Suppressor macrophage treated with lipopolysaccharide for 4 hours (primary cell): Measurements from ENCODE around the gene MKLN1.
"Not testable (repeated sequence)": the region's sequence is repeated elsewhere in the genome, so short reads cannot be mapped to it uniquely, and the experiment has no call there.

Experiments used
- DNase-seq: peaks from one replicate; pipeline ENCODE4 v3.0.0-alpha.2; 2020

The MKLN1 gene

GRCh38 chr7:131503639-131504038, 176.0 kb downstream of the MKLN1 start:
- DNase-seq, result no peak

- no peak for DNase-seq
These were observed 176.7 kb downstream of the MKLN1 start for GRCh38 chr7:131504157-131504899.

GRCh38 chr7:131505037-131505620, 177.5 kb downstream of the MKLN1 start:
- not testable (repeated sequence) for DNase-seq

- DNase-seq, result no peak
These were observed 178.2 kb downstream of the MKLN1 start for GRCh38 chr7:131505636-131506557.

- DNase-seq, result no peak
These were observed 178.9 kb downstream of the MKLN1 start for GRCh38 chr7:131506597-131506996.

GRCh38 chr7:131507592-131508331, 180.1 kb downstream of the MKLN1 start:
- DNase-seq, result peak; percentile 76

GRCh38 chr7:131508754-131509486, 181.2 kb downstream of the MKLN1 start:
- no peak for DNase-seq

- DNase-seq, result no peak
These were observed 182.1 kb downstream of the MKLN1 start for GRCh38 chr7:131509781-131510180.

- no peak for DNase-seq
These were observed 183.4 kb downstream of the MKLN1 start for GRCh38 chr7:131511071-131511470.

GRCh38 chr7:131511774-131512535, 184.3 kb downstream of the MKLN1 start:
- DNase-seq, result no peak

GRCh38 chr7:131513245-131514061, 185.8 kb downstream of the MKLN1 start:
- DNase-seq, result peak; percentile 82

- not testable (repeated sequence) for DNase-seq
These were observed 187.8 kb downstream of the MKLN1 start for GRCh38 chr7:131515471-131515870.

- no peak for DNase-seq
These were observed 189.7 kb downstream of the MKLN1 start for GRCh38 chr7:131517218-131517923.

GRCh38 chr7:131518626-131519025, 190.9 kb downstream of the MKLN1 start:
- DNase-seq, result no peak

- DNase-seq, result no peak
These were observed 194.0 kb downstream of the MKLN1 start for GRCh38 chr7:131521651-131522163.

- DNase-seq, result peak; percentile 65
These were observed 194.8 kb downstream of the MKLN1 start for GRCh38 chr7:131522325-131522930.

GRCh38 chr7:131524115-131524514, 196.4 kb downstream of the MKLN1 start:
- DNase-seq, result no peak

GRCh38 chr7:131524703-131525102, 197.0 kb downstream of the MKLN1 start:
- no peak for DNase-seq

GRCh38 chr7:131525820-131526219, 198.1 kb downstream of the MKLN1 start:
- DNase-seq, result no peak
